Vagina (tissue), 2 donors: Measurements from ENCODE around the gene CCSER2. TPM values are rescaled to one million over a fixed set of nuclear protein-coding genes. Genes with fewer than 3 reads are reported as not detected.

ENCODE experiments used
- DNase-seq, 2 donors: peaks; one replicate each; pipeline ENCODE4 v3.0.0-alpha.2; 2017; ENCODE audit errors: extremely low spot score in 2 of 2
- H3K27ac ChIP-seq: fragments of 200-600 bp; sonication (generic); one replicate; pipeline ENCODE4 v1.5.1; 2019
- H3K27me3 ChIP-seq: fragments of 200-600 bp; sonication (generic); one replicate; pipeline ENCODE4 v1.5.1; 2019
- H3K36me3 ChIP-seq, 2 donors: fragments of 200-600 bp; sonication (generic); one replicate each; pipeline ENCODE4 v1.5.1; 2017 to 2019
- H3K4me1 ChIP-seq: fragments of 200-600 bp; sonication (generic); one replicate; pipeline ENCODE4 v1.5.1; 2019
- H3K4me3 ChIP-seq, 2 donors: fragments of 200-600 bp; sonication (generic); 1 replicate in 1 of 2; 2 replicates in 1 of 2; pipeline ENCODE4 v1.5.1; 2016 to 2019
- H3K9me3 ChIP-seq: fragments of 200-600 bp; sonication (generic); one replicate; pipeline ENCODE4 v1.5.1; 2019
- CTCF ChIP-seq, 3 experiments: fragments of 450-650 bp in 2 of 3; fragments of 200-600 bp in 1 of 3; sonication (generic) in 1 of 3; IDR thresholded peaks; one replicate each; pipeline ENCODE4 v1.5.1; 2017 to 2019; ENCODE audit warnings: antibody characterized with exemption in 3 of 3, mild to moderate bottlenecking in 2 of 3, moderate library complexity in 2 of 3
- POLR2A ChIP-seq, 2 donors: fragments of 450-650 bp; IDR thresholded peaks; one replicate each; pipeline ENCODE4 v1.6.1; 2017; ENCODE audit warnings: antibody characterized with exemption in 2 of 2, mild to moderate bottlenecking in 2 of 2, moderate library complexity in 2 of 2
- POLR2AphosphoS5 ChIP-seq, 2 donors: sonication (generic); formaldehyde crosslinking; IDR thresholded peaks; one replicate each; pipeline ENCODE4 v1.9.0; 2017; ENCODE audit warnings: antibody characterized with exemption in 2 of 2, mild to moderate bottlenecking in 2 of 2, low read depth in 1 of 2; ENCODE audit not compliant: insufficient read depth in 1 of 2
- intact Hi-C: fragments of 100-400 bp; cut with DNase I; formaldehyde crosslinking; loops from one replicate; pipeline ENCODE4 v1.15.1; 2023
- total RNA-seq: library from RNA; depleted of rRNA; stranded (reverse); fragments of >200 nt; gene quantifications from one replicate; pipeline ENCODE4 v1.2.3, GENCODE V29; 2016

Gene CCSER2
- total RNA-seq, 1 donor from 2014 or later: 62.1 TPM

DNA sequence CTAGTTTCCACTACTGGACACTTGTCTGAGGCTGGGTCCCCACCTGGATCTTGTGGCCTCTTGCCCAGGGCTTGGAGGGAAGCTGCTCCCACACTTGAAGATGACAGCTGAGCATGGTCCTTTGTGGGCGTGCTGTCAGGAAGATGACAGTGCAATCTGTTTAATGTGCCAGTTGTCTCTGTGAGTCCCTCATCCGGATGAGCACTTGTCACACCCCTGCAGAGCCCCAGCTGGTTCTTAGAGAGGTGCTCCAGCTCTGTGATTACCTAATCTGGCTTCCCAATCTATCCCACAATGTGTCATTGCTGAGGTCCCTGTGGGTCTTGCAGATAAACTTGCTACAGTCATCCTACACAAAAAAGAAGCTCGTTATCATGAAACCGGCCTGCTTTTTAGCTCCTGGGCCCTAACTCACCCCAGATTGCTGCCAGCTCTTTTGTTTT is 34.8 kb upstream of the CCSER2 start:
- no peak overlapping the region for H3K27ac ChIP-seq
- no peak for DNase-seq
- TF ChIP-seq POLR2A (IDR thresholded peaks at IDR 0.05) (no peak), POLR2AphosphoS5 (IDR thresholded peaks at IDR 0.05; ENCODE audit: insufficient read depth in 1 of 2, low read depth in 1 of 2) (no peak), CTCF (IDR thresholded peaks at IDR 0.05) (no peak)
- H3K27me3 ChIP-seq: no peaks in the 10 kb centered on the region
- H3K36me3 ChIP-seq: no peaks in the 10 kb centered on the region
- H3K9me3 ChIP-seq: no peaks in the 10 kb centered on the region
- H3K4me1 ChIP-seq: no peaks in the 10 kb centered on the region
- intact Hi-C loops: no loop called here
- H3K4me3 ChIP-seq: no peak overlapping the region

DNA sequence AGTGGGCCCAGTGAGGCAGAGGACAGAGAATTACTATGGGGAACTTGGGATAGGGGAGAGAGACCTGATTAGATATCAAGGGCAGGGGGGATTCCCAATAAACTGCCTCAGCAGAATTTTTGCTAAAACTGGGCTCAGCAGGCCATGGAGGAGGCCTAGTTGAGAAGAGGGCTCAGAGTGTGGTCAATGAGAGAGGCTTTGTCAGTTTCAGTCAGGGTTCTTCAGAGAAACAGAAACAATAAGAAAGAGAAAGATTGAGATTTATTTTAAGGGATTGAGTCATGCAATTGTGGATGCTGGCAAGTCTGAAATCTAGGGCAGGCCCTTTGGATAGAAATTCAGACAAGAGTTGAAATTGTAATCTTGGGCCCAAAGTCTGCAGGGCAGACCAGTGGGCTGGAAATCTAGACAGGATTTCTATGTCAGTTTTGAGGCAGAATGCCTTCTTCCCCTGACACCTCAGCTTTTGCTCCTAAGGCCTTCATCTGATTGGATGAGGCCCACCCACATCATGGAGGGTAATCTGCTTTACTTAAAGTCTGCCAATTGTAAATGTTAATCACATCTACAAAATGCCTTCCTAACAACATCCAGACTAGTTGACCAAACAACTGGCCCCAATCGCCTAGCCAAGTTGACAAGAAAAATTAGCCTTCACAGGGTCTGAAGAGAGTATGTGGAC is 33.5 kb upstream of the CCSER2 start:
- TF ChIP-seq CTCF (IDR thresholded peaks at IDR 0.05) (no peak), POLR2A (IDR thresholded peaks at IDR 0.05) (no peak), POLR2AphosphoS5 (IDR thresholded peaks at IDR 0.05; ENCODE audit: insufficient read depth in 1 of 2, low read depth in 1 of 2) (no peak)
- no peaks in the 10 kb centered on the region for H3K4me1 ChIP-seq
- H3K27ac ChIP-seq: no peak overlapping the region
- H3K36me3 ChIP-seq: no peaks in the 10 kb centered on the region
- no peaks in the 10 kb centered on the region for H3K27me3 ChIP-seq
- intact Hi-C loops: no loop called here
- no peak overlapping the region for H3K4me3 ChIP-seq
- H3K9me3 ChIP-seq: no peaks in the 10 kb centered on the region
- DNase-seq: no peak

DNA sequence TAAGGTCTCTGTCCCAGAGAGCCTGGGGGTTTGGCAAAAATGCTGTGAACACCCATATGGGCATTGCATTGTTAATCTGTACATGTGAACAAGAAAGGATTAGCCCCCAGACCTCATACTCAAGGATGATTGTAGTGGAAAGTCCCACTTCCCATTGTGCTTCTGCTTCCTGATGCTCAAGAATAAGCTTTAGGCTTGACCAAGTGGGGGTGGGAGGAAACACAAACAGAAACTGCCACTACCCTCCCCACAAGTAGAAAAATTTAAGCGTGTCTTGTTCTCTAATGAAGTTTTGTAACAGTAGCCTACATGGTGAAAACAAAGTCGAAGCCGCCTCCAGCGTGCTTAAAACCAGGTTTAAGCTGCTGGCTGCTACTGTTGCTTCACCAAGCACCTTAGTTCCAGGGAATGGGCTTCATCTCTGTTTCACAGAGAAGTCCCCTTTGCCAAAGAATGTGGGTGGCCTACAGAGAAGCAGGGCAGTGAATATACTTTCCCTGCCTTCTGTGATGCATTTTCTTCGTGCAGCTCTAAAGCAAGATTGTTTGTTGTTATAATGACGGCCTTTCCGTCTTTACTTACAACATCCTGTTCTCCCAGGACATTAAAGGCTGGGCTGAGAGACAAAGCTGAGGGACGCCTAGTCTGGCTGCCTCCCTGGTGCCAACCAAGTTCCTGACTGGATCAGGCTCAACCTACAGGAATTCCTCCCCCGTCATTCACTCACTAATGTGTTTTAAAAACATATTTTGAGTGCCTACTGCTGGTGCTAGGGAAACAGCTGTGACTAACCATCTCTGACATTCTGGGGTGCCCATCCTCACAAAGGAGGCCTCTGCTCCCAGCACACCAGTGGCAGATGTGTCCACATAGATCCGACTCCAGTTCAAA is 32.1 kb upstream of the CCSER2 start:
- Histone ChIP-seq H3K4me3 (no peak overlapping the region), H3K4me1 (no peaks in the 10 kb centered on the region), H3K27me3 (no peaks in the 10 kb centered on the region), H3K27ac (no peak overlapping the region), H3K36me3 (no peaks in the 10 kb centered on the region), H3K9me3 (no peaks in the 10 kb centered on the region)
- DNase-seq: no peak
- intact Hi-C loops: no loop called here
- TF ChIP-seq POLR2AphosphoS5 (IDR thresholded peaks at IDR 0.05; ENCODE audit: insufficient read depth in 1 of 2, low read depth in 1 of 2): no peak
- TF ChIP-seq POLR2A (IDR thresholded peaks at IDR 0.05): no peak
- no peak for TF ChIP-seq CTCF (IDR thresholded peaks at IDR 0.05)

DNA sequence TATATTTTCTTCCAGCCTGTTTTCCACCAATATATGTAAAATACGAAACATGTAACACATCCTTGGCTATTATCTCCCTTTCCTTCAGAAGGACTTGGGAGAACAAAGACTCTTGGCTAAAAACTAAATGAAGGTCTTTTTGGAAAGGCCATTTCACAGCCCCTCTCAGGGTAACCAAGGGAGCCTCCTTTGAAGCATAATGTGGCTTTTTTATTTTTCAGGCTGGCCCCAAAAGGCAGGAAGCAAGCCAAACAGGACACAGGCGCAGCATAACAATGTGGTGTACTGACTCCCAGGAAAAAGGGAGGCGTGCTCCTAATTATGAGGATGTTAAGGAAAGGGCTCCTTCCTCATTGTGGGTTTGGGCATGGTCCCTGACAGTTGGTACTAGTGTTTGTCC is 30.3 kb upstream of the CCSER2 start:
- DNase-seq: no peak
- Histone ChIP-seq H3K27me3 (no peaks in the 10 kb centered on the region), H3K9me3 (no peaks in the 10 kb centered on the region), H3K36me3 (no peaks in the 10 kb centered on the region), H3K4me3 (no peak overlapping the region), H3K4me1 (no peaks in the 10 kb centered on the region), H3K27ac (no peak overlapping the region)
- no peak for TF ChIP-seq CTCF (IDR thresholded peaks at IDR 0.05)
- no peak for TF ChIP-seq POLR2A (IDR thresholded peaks at IDR 0.05)
- no peak for TF ChIP-seq POLR2AphosphoS5 (IDR thresholded peaks at IDR 0.05; ENCODE audit: insufficient read depth in 1 of 2, low read depth in 1 of 2)
- intact Hi-C loops: no loop called here

DNA sequence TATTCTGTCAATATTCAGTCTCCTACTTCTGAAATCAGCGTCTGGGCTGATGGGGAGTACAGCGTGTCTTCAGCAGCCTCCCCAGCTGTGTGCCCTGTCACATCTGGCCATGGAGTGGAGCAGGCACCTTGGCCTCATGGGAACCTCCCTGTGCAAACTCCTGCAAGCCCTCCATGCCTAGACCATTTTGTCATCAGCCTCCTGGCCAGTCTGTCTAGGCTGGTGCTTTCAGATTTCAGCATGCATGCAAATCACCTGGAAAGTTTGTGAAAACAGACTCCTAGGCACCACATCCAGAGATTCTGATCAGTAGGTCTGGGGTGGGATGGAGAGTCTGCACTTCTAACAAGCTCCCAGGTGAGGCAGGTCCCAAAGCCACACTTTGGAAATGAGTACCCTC is 26.2 kb upstream of the CCSER2 start:
- intact Hi-C loops: no loop called here
- no peak overlapping the region for H3K4me3 ChIP-seq
- no peaks in the 10 kb centered on the region for H3K4me1 ChIP-seq
- DNase-seq: no peak
- no peaks in the 10 kb centered on the region for H3K9me3 ChIP-seq
- no peaks in the 10 kb centered on the region for H3K27me3 ChIP-seq
- TF ChIP-seq POLR2A (IDR thresholded peaks at IDR 0.05): no peak
- no peak for TF ChIP-seq POLR2AphosphoS5 (IDR thresholded peaks at IDR 0.05; ENCODE audit: insufficient read depth in 1 of 2, low read depth in 1 of 2)
- TF ChIP-seq CTCF (IDR thresholded peaks at IDR 0.05): no peak
- no peak overlapping the region for H3K27ac ChIP-seq
- H3K36me3 ChIP-seq: no peaks in the 10 kb centered on the region
